DMS53 treated with DMSO at 0.1 percent for 48 hours (cell line): ENCODE results near the gene ZDHHC16.
"Not testable (repeated sequence)": the region's sequence is repeated elsewhere in the genome, so short reads cannot be mapped to it uniquely, and the experiment has no call there.

Source experiments
- DNase-seq: peaks from one replicate; lab custom pipeline; 2025; ENCODE audit not compliant: unreplicated experiment; lab: John Stamatoyannopoulos, UW

The ZDHHC16 gene

GRCh38 chr10:97445722-97446639 lies at the start of gene ZDHHC16, which contains the start of gene EXOSC1:
Gene ZDHHC16, plus strand, starts transcription at chr10:97446175. Its CDS starts 5,501 bp downstream, at chr10:97451676.
Gene EXOSC1, minus strand, starts transcription at chr10:97446006. Its CDS starts 21 bp downstream, at chr10:97445985.
- DNase-seq = peak; percentile 100

- peak; percentile 89 for DNase-seq
Measured at GRCh38 chr10:97399843-97400545, 46.0 kb upstream of the ZDHHC16 start.

GRCh38 chr10:97400665-97401454 lies 45.1 kb upstream of the ZDHHC16 start, which contains the start of gene RRP12:
Gene RRP12, minus strand, starts transcription at chr10:97401340. Its CDS starts 109 bp downstream, at chr10:97401231.
- peak; percentile 98 for DNase-seq

- no peak for DNase-seq
Measured at GRCh38 chr10:97401455-97401919, 44.5 kb upstream of the ZDHHC16 start.

- DNase-seq = no peak
Measured at GRCh38 chr10:97404044-97404443, 41.9 kb upstream of the ZDHHC16 start.

- DNase-seq = no peak
Measured at GRCh38 chr10:97406064-97406463, 39.9 kb upstream of the ZDHHC16 start.

GRCh38 chr10:97406483-97406882 lies 39.5 kb upstream of the ZDHHC16 start:
- not testable (repeated sequence) for DNase-seq

GRCh38 chr10:97407211-97407951 lies 38.6 kb upstream of the ZDHHC16 start:
- peak; percentile 97 for DNase-seq

- no peak for DNase-seq
Measured at GRCh38 chr10:97407952-97408248, 38.1 kb upstream of the ZDHHC16 start.

- DNase-seq = no peak
Measured at GRCh38 chr10:97408496-97408992, 37.4 kb upstream of the ZDHHC16 start.

GRCh38 chr10:97411406-97411805 lies 34.6 kb upstream of the ZDHHC16 start:
- DNase-seq = no peak

- no peak for DNase-seq
Measured at GRCh38 chr10:97412891-97413304, 33.1 kb upstream of the ZDHHC16 start.

GRCh38 chr10:97416565-97416964 lies 29.4 kb upstream of the ZDHHC16 start:
- no peak for DNase-seq

GRCh38 chr10:97423757-97424098 lies 22.2 kb upstream of the ZDHHC16 start:
- not testable (repeated sequence) for DNase-seq

GRCh38 chr10:97425964-97426775 lies 19.8 kb upstream of the ZDHHC16 start, which contains the start of gene PGAM1:
Gene PGAM1, plus strand, starts transcription at chr10:97426191. Its CDS starts 117 bp downstream, at chr10:97426308.
- peak; percentile 97 for DNase-seq

GRCh38 chr10:97426776-97427570 lies 19.0 kb upstream of the ZDHHC16 start:
- DNase-seq = no peak

- DNase-seq = peak; percentile 18
Measured at GRCh38 chr10:97427571-97428179, 18.3 kb upstream of the ZDHHC16 start.

GRCh38 chr10:97428572-97428981 lies 17.4 kb upstream of the ZDHHC16 start:
- DNase-seq = no peak
